ENCODE measurements around the gene CAPN11. TPM values are rescaled to one million over a fixed set of nuclear protein-coding genes. Genes with fewer than 3 reads are reported as not detected.

The CAPN11 gene
- total RNA-seq, 2 experiments from 2014 or later, result 0.11 to 0.18 TPM

DNA sequence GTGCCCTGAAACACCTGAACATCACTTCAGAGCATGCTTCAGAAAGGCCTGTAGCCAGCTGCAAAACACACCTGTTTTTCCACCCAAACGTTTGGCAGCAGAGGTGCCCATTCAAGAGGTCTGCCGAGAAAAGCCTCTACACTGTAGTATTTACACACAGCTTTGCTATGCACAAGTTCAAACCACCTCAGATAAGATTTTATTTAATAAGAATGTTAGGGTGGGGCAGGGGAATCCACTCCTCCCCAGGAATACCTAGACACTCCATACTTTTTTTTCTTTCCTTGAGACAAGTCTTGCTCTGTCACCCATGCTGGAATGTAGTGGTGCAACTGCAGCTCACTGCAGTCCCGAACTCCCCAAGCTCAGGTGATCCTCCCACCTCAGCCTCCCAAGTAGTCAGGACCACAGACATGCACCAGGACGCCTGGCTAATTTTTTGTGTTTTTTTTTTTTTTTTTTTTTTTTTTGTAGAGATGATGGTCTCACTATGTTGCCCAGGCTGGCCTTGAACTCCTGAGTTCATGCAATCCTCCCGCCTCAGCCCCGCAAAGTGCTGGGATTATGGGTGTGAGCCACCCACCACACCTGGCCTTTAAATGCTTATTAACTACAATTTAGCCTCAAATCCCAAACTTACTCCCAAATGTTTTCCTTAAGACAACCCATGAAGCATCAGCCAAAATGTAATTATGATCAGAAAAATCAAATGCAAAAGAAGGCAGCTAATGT lies 41.1 kb upstream of the CAPN11 start:
- Mint-ChIP-seq H3K4me3 (no peak overlapping the region), H3K27me3 (no peaks in the 10 kb centered on the region), H3K27ac (no peak overlapping the region), H3K36me3 (ENCODE audit: low read depth) (peaks cover 18% of the 10 kb centered on the region), H3K4me1 (ENCODE audit: low read depth) (peaks cover 46% of the 10 kb centered on the region), H3K9me3 (no peaks in the 10 kb centered on the region)
- ChIA-PET POLR2A (interaction anchor here (1.2 to 4.1 kb wide), 3 partner anchors 15 to 130 kb away, joined by 4 to 21 read pairs (median 9); partner anchors contain the start of gene HSP90AB1), CTCF (interaction anchor here (1.2 to 1.9 kb wide), 6 partner anchors 14 to 151 kb away, joined by 3 to 8 read pairs (median 4); no protein-coding TSS in a partner anchor)
- intact Hi-C loops (cut with micrococcal nuclease), result no loop called here
- TF ChIP-seq, protein P1, sequence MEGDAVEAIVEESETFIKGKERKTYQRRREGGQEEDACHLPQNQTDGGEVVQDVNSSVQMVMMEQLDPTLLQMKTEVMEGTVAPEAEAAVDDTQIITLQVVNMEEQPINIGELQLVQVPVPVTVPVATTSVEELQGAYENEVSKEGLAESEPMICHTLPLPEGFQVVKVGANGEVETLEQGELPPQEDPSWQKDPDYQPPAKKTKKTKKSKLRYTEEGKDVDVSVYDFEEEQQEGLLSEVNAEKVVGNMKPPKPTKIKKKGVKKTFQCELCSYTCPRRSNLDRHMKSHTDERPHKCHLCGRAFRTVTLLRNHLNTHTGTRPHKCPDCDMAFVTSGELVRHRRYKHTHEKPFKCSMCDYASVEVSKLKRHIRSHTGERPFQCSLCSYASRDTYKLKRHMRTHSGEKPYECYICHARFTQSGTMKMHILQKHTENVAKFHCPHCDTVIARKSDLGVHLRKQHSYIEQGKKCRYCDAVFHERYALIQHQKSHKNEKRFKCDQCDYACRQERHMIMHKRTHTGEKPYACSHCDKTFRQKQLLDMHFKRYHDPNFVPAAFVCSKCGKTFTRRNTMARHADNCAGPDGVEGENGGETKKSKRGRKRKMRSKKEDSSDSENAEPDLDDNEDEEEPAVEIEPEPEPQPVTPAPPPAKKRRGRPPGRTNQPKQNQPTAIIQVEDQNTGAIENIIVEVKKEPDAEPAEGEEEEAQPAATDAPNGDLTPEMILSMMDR (IDR thresholded peaks at IDR 0.05), result no peak
- ATAC-seq (no peak), DNase-seq (no peak)

GRCh38 chr6:44119704-44120262 lies 38.8 kb upstream of the CAPN11 start:
- H3K36me3 Mint-ChIP-seq (ENCODE audit: low read depth), result peaks cover 15% of the 10 kb centered on the region
- ChIA-PET POLR2A (interaction anchor here (2.6 kb wide), 1 partner anchor 127 kb away, joined by 9 read pairs; the partner anchor contains the start of gene HSP90AB1), CTCF (no interaction called here)
- H3K27ac Mint-ChIP-seq, result no peak overlapping the region
- peaks cover 69% of the 10 kb centered on the region for H3K4me1 Mint-ChIP-seq (ENCODE audit: low read depth)
- no peak overlapping the region for H3K4me3 Mint-ChIP-seq
- H3K27me3 Mint-ChIP-seq, result no peaks in the 10 kb centered on the region
- no peak for DNase-seq
- intact Hi-C loops (cut with micrococcal nuclease), result no loop called here
- ATAC-seq, result no peak
- no peaks in the 10 kb centered on the region for H3K9me3 Mint-ChIP-seq
- TF ChIP-seq, protein P1 (IDR thresholded peaks at IDR 0.05), result no peak

DNA sequence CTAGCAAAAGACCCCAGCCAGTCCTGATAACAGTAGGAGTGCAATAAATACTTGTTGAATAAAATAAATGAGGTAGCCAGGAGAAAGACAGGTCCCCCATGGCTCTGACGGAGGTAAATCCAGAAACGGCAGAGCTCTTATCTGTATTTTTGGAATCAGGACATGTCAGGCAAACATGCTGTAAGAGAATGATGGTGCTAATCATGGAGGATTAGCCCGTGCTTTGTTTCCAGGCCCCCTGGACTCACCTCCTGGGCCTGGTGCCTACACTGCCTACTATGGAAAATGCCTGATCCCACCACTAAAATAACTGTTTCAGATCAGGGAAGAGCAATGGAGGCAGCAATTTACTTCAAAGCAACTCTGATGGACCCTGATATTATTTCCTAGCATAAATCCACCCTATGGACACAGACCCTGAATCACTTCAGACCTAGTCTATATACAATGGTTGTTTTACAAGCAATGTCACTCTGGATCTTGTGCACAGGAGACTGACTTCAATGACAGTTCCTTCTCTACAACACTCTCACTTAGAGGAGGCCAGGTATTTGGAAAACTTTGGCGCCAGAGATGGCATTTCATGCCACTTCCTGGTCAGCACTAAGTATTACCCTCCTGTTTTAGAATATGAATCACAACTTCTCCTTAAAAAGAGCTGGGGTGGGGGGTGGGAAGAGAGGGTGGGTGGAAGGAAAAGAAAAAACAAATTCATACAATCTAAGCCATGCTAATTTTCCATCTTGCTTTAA lies 37.8 kb upstream of the CAPN11 start:
- no peak overlapping the region for H3K4me3 Mint-ChIP-seq
- peaks cover 14% of the 10 kb centered on the region for H3K36me3 Mint-ChIP-seq (ENCODE audit: low read depth)
- TF ChIP-seq, protein P1 (IDR thresholded peaks at IDR 0.05), result no peak
- ATAC-seq (no peak), DNase-seq (no peak)
- POLR2A ChIA-PET, result no interaction called here
- peaks cover 76% of the 10 kb centered on the region for H3K4me1 Mint-ChIP-seq (ENCODE audit: low read depth)
- intact Hi-C loops (cut with micrococcal nuclease), result no loop called here
- H3K9me3 Mint-ChIP-seq, result no peaks in the 10 kb centered on the region
- H3K27me3 Mint-ChIP-seq, result no peaks in the 10 kb centered on the region
- H3K27ac Mint-ChIP-seq, result no peak overlapping the region
- CTCF ChIA-PET, result interaction anchor here (0.8 to 2.1 kb wide), 3 partner anchors 24 to 121 kb away, joined by 3 to 5 read pairs (median 4); no protein-coding TSS in a partner anchor

- Mint-ChIP-seq H3K27ac (peak overlapping the region; percentile 18), H3K36me3 (ENCODE audit: low read depth) (peaks cover 23% of the 10 kb centered on the region), H3K4me3 (peak overlapping the region; percentile 2), H3K4me1 (ENCODE audit: low read depth) (peaks cover 71% of the 10 kb centered on the region), H3K27me3 (no peaks in the 10 kb centered on the region), H3K9me3 (no peaks in the 10 kb centered on the region)
- ChIA-PET POLR2A (interaction anchor here (0.8 to 1.0 kb wide), 2 partner anchors 23 to 124 kb away, joined by 3 read pairs; partner anchors contain the start of gene HSP90AB1), CTCF (interaction anchor here (1.1 to 2.3 kb wide), 6 partner anchors 10 to 216 kb away, joined by 3 to 7 read pairs (median 4); no protein-coding TSS in a partner anchor)
- DNase-seq, result peak; percentile 50
- TF ChIP-seq, protein P1 (IDR thresholded peaks at IDR 0.05), result no peak
- intact Hi-C loops (cut with micrococcal nuclease), result no loop called here
- ATAC-seq, result no peak
Measured at GRCh38 chr6:44122801-44123200, 35.8 kb upstream of the CAPN11 start.

Measured in activated CD8-positive, alpha-beta T cell treated with anti-CD3 and anti-CD28 coated beads for 36 hours (primary cell).